ENCODE results near the gene CPT2.

- TF ChIP-seq CTCF (IDR thresholded peaks at IDR 0.05 in 8 of 11, conservative IDR thresholded peaks at IDR 0.05 in 3 of 11): no peak
- TF ChIP-seq POLR2A (IDR thresholded peaks at IDR 0.05): no peak
- no peak for TF ChIP-seq POLR2AphosphoS5 (IDR thresholded peaks at IDR 0.05)
Observed at GRCh38 chr1:53180951-53181350, 15.7 kb upstream of the CPT2 start.

All from spleen (tissue), 7 donors.